GM19468 (cell line): ENCODE results near the gene SEC24B.
"Not testable (repeated sequence)": the region's sequence is repeated elsewhere in the genome, so short reads cannot be mapped to it uniquely, and the experiment has no call there.

Source experiments
- ATAC-seq: cut with Tn5 transposase; IDR thresholded peaks from one replicate; pipeline ENCODE4 v1.9.1; 2021; ENCODE audit warnings: mild to moderate bottlenecking, moderate library complexity, moderate number of reproducible peaks; ENCODE audit not compliant: unreplicated experiment; ENCODE audit errors: extremely low read depth

The SEC24B gene

GRCh38 chr4:109495514-109495913 lies 61.9 kb downstream of the SEC24B start:
- ATAC-seq: no peak

GRCh38 chr4:109496875-109497274 lies 63.3 kb downstream of the SEC24B start:
- no peak for ATAC-seq

- no peak for ATAC-seq
Measured at GRCh38 chr4:109497511-109497910, 63.9 kb downstream of the SEC24B start.

GRCh38 chr4:109499513-109499912 lies 65.9 kb downstream of the SEC24B start:
- ATAC-seq: no peak

GRCh38 chr4:109506890-109507289 lies 73.3 kb downstream of the SEC24B start:
- ATAC-seq: no peak

- no peak for ATAC-seq
Measured at GRCh38 chr4:109510687-109511086, 77.1 kb downstream of the SEC24B start.

GRCh38 chr4:109511414-109511813 lies 77.8 kb downstream of the SEC24B start:
- ATAC-seq: no peak

- not testable (repeated sequence) for ATAC-seq
Measured at GRCh38 chr4:109513368-109513767, 79.8 kb downstream of the SEC24B start.

GRCh38 chr4:109532182-109532581 lies 98.6 kb downstream of the SEC24B start:
- no peak for ATAC-seq

- ATAC-seq: no peak
Measured at GRCh38 chr4:109545401-109545800, 111.8 kb downstream of the SEC24B start.

- no peak for ATAC-seq
Measured at GRCh38 chr4:109547394-109547793, 113.8 kb downstream of the SEC24B start.

- ATAC-seq: no peak
Measured at GRCh38 chr4:109548655-109549054, 115.0 kb downstream of the SEC24B start.

GRCh38 chr4:109552237-109552636 lies 118.6 kb downstream of the SEC24B start:
- no peak for ATAC-seq

GRCh38 chr4:109553130-109553529 lies 119.5 kb downstream of the SEC24B start:
- no peak for ATAC-seq

- no peak for ATAC-seq
Measured at GRCh38 chr4:109554971-109555370, 121.4 kb downstream of the SEC24B start.

- ATAC-seq: no peak
Measured at GRCh38 chr4:109557433-109557832, 123.8 kb downstream of the SEC24B start.

- ATAC-seq: not testable (repeated sequence)
Measured at GRCh38 chr4:109558095-109558494, 124.5 kb downstream of the SEC24B start.

GRCh38 chr4:109559625-109559982 lies 126.0 kb downstream of the SEC24B start:
- ATAC-seq: no peak

- ATAC-seq: peak; percentile 89
Measured at GRCh38 chr4:109559983-109560686, 126.5 kb downstream of the SEC24B start, which contains the start of gene MCUB. TSS of gene MCUB (plus strand) at chr4:109560246. CDS start at chr4:109560338, 92 bp downstream.

- ATAC-seq: peak; percentile 52
Measured at GRCh38 chr4:109560687-109561461, 127.3 kb downstream of the SEC24B start.

- ATAC-seq: no peak
Measured at GRCh38 chr4:109562457-109563239, 129.0 kb downstream of the SEC24B start.
